Duodenal mucosa (tissue), 2 donors: ENCODE measurements around the gene UBE2E2.
"Not testable (repeated sequence)": the region's sequence is repeated elsewhere in the genome, so short reads cannot be mapped to it uniquely, and the experiment has no call there.

Source experiments
- H3K27ac ChIP-seq: one replicate; pipeline ENCODE4 v1.7.0; 2013; ENCODE audit warnings: low read depth, low read length
- H3K27me3 ChIP-seq, 2 donors: one replicate each; pipeline ENCODE4 v1.7.0; 2013; ENCODE audit warnings: low read length in 2 of 2, control low read depth in 1 of 2; ENCODE audit not compliant: insufficient read depth in 2 of 2, control insufficient read depth in 1 of 2
- H3K36me3 ChIP-seq, 2 donors: one replicate each; pipeline ENCODE4 v1.7.0; 2013; ENCODE audit warnings: low read length in 2 of 2, control low read depth in 1 of 2; ENCODE audit not compliant: insufficient read depth in 2 of 2, control insufficient read depth in 1 of 2
- H3K4me1 ChIP-seq, 2 donors: one replicate each; pipeline ENCODE4 v1.7.0; 2013; ENCODE audit warnings: low read length in 2 of 2, control low read depth in 1 of 2; ENCODE audit not compliant: insufficient read depth in 2 of 2, control insufficient read depth in 1 of 2
- H3K4me3 ChIP-seq, 2 donors: one replicate each; pipeline ENCODE4 v1.7.0; 2013; ENCODE audit warnings: low read length in 2 of 2, low read depth in 1 of 2
- H3K9ac ChIP-seq, 2 donors: one replicate each; pipeline ENCODE4 v1.7.0; 2013; ENCODE audit warnings: low read length in 2 of 2, low read depth in 1 of 2
- H3K9me3 ChIP-seq, 2 donors: one replicate each; pipeline ENCODE4 v1.7.0; 2013; ENCODE audit warnings: low read length in 2 of 2, control low read depth in 1 of 2; ENCODE audit not compliant: control insufficient read depth in 1 of 2

Gene UBE2E2

DNA sequence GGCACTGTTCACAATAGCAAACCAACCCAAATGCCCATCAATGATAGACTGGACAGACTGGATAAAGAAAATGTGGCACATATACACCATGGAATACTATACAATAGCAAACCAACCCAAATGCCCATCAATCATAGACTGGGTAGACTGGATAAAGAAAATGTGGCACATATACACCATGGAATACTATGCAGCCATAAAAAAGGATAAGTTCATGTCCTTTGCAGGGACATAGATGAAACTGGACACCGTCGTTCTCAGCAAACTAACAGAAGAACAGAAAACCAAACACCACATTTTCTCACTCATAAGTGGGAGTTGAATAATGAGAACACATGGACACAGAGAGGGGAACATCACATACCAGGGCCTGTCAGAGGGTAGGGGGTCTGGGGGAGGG is 415.3 kb downstream of the UBE2E2 start:
- H3K4me3 ChIP-seq, H3K27me3 ChIP-seq, H3K36me3 ChIP-seq, H3K9me3 ChIP-seq, H3K9ac ChIP-seq, H3K27ac ChIP-seq: not testable (repeated sequence)
- peaks cover 4 to 10% of the 10 kb centered on the region in 2 donors for H3K4me1 ChIP-seq

DNA sequence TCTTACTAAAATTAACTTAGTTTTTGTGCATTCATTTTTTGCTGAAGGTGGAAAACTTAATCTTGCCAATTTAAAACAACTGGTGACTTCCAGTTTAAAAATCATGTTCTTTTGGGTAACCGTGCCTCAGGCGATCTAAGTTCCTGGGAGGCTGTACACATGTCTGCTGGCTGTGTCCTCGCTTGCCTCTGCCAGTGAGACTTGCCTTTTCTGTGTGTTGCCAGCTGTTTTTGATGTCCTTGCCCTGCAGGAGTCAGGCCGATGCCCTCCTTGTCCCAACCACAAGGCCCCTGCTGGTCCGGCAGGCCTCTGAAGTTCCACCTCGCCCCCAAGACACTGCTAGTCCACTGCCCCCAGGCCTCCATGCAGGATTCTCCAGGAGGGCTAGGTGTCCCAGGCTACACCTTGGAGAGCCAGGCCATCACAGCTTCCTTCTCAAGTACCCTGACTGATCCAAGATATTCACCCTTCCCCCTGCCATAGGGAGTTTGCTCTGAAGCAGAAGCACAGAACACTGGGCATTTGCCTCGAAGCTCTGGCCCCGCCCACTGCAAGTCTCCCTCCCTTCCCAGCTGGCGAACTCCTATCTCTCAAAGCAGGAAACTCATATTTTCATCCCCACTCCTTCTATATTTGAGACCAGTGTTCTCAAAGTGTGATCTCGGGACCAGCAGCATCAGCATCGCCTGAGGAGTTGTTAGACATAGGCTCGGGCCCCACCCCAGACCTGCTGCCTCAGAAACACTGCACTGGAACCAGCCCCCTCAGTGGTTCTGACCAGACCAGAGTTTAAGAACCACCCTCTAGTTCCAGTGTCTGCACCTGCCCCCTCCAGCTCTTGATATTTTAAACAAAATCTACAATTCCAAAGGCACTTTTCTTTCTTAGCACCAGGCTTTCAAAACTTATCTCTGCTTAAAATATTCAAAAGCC is 416.8 kb downstream of the UBE2E2 start:
- H3K4me1 ChIP-seq, result peaks cover 4 to 10% of the 10 kb centered on the region in 2 donors
- H3K9me3 ChIP-seq, result peaks cover 6 to 10% of the 10 kb centered on the region in 2 donors
- H3K4me3 ChIP-seq, result no peak overlapping the region
- H3K9ac ChIP-seq, result no peak overlapping the region
- no peaks in the 10 kb centered on the region for H3K36me3 ChIP-seq
- no peaks in the 10 kb centered on the region for H3K27me3 ChIP-seq
- no peak overlapping the region for H3K27ac ChIP-seq

DNA sequence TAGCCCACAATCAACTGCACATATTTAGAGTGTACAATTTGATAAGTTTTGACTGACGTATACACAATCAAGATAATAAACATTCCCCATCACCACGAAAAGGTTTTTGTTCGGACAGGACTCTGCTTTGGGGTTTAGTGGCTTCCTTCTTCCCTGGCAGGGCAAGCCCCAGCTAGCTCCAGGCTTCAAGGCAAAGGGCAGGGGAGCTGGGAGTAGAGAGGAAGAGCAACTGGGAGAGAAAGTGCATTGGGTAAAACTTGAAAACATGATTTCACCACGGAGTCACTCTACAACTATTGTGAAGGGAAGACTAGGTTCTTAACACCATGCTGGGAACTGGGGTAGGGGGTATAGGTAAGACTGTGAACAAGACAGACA is 417.5 kb downstream of the UBE2E2 start:
- H3K36me3 ChIP-seq, result no peaks in the 10 kb centered on the region
- H3K27ac ChIP-seq, result no peak overlapping the region
- peaks cover 6 to 16% of the 10 kb centered on the region in 2 donors for H3K9me3 ChIP-seq
- H3K4me3 ChIP-seq, result no peak overlapping the region
- H3K27me3 ChIP-seq, result no peaks in the 10 kb centered on the region
- peaks cover 4 to 10% of the 10 kb centered on the region in 2 donors for H3K4me1 ChIP-seq
- no peak overlapping the region for H3K9ac ChIP-seq

DNA sequence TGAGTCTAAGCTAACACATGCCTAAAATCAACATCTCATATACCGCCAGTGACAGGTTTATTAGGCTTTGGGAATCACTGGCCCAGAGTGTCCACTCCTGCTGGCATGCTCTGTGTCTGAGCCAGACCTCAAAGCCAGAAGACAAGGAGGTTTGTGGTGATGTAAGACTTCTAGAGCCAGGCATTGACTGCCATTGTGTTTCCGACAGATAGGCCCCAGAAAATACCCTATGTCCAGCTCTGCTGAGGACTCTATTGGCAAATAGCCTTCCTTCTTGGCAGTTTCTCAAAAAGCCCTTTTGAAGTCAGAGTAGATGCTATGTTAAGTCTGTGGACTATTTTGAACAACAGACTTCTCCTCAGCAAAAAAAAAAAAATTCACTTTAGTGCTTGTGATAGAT is 420.7 kb downstream of the UBE2E2 start:
- Histone ChIP-seq H3K4me3 (no peak overlapping the region), H3K9me3 (peaks cover 8 to 20% of the 10 kb centered on the region in 2 donors), H3K27me3 (no peaks in the 10 kb centered on the region), H3K9ac (no peak overlapping the region), H3K4me1 (peaks cover 5 to 12% of the 10 kb centered on the region in 2 donors), H3K36me3 (no peaks in the 10 kb centered on the region), H3K27ac (no peak overlapping the region)

DNA sequence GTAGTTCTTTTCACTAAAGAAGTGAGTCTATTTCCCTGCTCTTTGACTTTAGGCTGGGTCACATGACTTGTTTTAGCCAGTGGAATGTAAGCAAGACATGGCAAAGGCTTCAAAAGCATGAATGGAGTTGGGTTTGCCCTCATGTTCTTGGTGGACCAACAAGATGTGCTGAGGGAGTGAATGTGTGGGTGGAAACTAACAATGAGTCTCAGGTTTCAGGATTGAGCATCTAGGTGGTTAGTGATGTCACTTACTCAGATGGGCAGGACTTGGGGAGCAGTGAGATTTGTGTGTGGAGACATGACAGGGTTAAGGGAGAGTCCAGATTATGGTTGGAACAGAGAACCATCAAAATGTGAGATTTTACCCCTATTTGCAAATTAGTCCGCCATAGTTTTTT is 421.2 kb downstream of the UBE2E2 start:
- Histone ChIP-seq H3K4me3 (no peak overlapping the region), H3K9ac (no peak overlapping the region), H3K27me3 (no peaks in the 10 kb centered on the region), H3K4me1 (peaks cover 7 to 17% of the 10 kb centered on the region in 2 donors), H3K27ac (no peak overlapping the region), H3K9me3 (peaks cover 8 to 20% of the 10 kb centered on the region in 2 donors), H3K36me3 (no peaks in the 10 kb centered on the region)

DNA sequence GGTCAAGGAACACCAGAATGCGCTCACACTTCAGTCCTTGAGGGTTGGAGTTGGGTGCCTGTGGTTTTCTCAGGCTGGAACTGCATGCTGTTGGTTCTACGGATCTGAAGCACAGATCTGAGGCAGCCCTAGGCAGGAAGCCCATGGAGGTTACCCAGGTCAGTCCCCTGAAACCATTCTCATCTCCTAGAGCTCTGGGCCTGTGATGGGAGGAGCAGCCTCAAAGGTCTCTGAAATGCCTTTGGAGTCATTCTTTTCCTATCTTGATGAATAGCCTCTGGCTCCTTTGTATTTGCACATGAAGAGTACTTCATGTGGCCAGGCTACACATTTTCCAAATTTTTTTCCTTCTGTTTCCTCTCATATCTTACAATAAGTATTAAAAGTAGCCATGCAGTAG is 423.3 kb downstream of the UBE2E2 start:
- Histone ChIP-seq H3K27me3 (no peaks in the 10 kb centered on the region), H3K36me3 (no peaks in the 10 kb centered on the region), H3K4me3 (no peak overlapping the region), H3K9me3 (peaks cover 8 to 20% of the 10 kb centered on the region in 2 donors), H3K4me1 (peaks cover 7 to 9% of the 10 kb centered on the region in 2 donors), H3K9ac (no peak overlapping the region), H3K27ac (no peak overlapping the region)

DNA sequence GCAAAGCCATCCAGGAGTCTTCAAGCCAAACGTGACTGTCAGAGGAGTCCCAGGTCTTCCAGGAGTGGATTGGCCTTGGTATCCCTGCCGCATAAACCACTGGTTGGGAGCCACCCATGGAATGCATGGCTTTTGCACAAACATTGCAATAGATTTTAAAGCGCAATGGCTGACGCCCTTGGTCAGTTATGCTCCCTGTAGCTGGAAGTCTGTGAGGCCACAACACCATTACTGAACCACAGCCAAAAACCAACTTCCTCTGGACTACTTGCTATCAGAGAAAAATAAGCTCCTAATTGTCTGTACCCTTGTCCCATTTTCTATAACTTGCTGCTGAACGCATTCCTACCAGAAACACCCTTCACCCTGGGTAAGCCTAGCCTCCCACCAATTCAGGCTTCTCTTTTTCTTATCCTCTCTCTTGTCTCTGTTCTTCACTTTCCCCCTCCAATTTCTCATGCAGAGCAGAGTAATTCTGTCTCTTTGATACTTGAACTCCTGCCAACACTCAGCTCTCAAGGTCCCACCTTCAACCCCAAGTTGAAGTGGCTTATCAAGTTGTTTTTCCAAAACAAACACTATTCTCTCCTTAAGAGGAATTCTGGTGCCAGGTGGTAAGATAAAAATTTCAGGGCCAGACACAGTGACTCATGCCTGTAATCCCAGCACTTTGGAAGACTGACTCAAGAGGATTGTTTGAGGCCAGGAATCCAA is 426.2 kb downstream of the UBE2E2 start:
- peaks cover 7 to 9% of the 10 kb centered on the region in 2 donors for H3K4me1 ChIP-seq
- H3K36me3 ChIP-seq, result no peaks in the 10 kb centered on the region
- no peak overlapping the region for H3K27ac ChIP-seq
- no peak overlapping the region for H3K9ac ChIP-seq
- no peak overlapping the region for H3K4me3 ChIP-seq
- H3K27me3 ChIP-seq, result no peaks in the 10 kb centered on the region
- H3K9me3 ChIP-seq, result peaks cover 2 to 16% of the 10 kb centered on the region in 2 donors

DNA sequence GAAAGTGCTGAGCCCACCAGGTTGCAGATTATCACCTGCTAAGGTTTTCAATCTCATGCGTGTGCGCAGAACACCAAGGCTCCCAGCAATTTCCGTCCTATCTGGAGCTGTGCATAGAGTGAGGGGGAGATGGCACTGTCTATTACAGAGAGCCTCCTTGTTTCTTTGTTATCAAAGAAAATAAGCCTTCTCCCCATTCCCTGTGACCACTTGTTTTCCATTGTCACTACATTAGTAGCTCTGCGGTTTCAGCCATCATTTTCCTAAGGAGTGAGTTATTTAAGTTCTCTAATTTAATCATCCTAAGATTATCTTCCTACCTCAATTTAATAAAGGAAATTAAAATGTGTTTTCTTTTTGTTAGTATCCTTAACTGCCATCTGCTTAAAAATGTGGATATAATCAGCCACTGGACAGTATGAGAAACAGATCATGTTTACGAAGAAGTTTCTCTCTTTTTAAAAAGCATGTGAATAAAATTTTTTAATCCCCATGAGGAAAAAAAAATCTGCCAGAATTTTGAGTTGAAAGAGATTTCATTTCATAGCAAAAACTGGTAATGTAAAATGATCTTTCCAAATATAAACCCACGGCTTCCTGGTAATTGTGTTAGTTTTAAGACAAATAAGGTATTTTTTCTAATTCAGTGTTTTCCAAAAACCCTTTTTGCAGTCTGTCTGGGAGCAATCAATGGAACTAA is 430.3 kb downstream of the UBE2E2 start:
- no peak overlapping the region for H3K27ac ChIP-seq
- no peaks in the 10 kb centered on the region for H3K27me3 ChIP-seq
- no peak overlapping the region for H3K9ac ChIP-seq
- no peaks in the 10 kb centered on the region for H3K36me3 ChIP-seq
- no peak overlapping the region for H3K4me3 ChIP-seq
- no peaks in the 10 kb centered on the region for H3K9me3 ChIP-seq
- peaks cover 7 to 9% of the 10 kb centered on the region in 2 donors for H3K4me1 ChIP-seq

DNA sequence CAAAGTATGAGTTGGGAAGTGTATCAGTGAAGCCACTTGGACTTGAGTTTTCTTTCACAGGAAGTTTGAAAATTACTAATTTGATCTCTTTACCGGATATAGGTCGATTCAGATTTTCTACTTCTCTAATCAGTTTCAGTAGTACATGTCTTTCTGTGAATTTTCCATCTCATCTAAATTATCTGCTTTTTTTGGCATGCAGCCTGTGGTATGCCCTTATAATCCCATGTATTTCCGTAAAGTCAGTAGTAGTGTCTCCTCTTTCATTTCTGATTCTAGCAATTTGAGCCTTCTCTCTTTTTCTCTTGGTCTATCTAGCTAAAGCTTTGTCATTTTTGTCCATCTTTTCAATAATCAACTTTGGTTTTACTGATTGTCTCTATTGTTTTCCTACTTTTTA is 434.2 kb downstream of the UBE2E2 start:
- Histone ChIP-seq H3K4me3 (no peak overlapping the region), H3K27ac (no peak overlapping the region), H3K9me3 (no peaks in the 10 kb centered on the region), H3K9ac (no peak overlapping the region), H3K36me3 (no peaks in the 10 kb centered on the region), H3K27me3 (no peaks in the 10 kb centered on the region), H3K4me1 (no peaks in the 10 kb centered on the region)
